AG08396 (cell line): ENCODE data around the gene PSMC3.

Experiments
- DNase-seq: peaks from one replicate; pipeline ENCODE4 v3.0.0; 2012; ENCODE audit warnings: low spot score, mixed read lengths

PSMC3 gene

DNA sequence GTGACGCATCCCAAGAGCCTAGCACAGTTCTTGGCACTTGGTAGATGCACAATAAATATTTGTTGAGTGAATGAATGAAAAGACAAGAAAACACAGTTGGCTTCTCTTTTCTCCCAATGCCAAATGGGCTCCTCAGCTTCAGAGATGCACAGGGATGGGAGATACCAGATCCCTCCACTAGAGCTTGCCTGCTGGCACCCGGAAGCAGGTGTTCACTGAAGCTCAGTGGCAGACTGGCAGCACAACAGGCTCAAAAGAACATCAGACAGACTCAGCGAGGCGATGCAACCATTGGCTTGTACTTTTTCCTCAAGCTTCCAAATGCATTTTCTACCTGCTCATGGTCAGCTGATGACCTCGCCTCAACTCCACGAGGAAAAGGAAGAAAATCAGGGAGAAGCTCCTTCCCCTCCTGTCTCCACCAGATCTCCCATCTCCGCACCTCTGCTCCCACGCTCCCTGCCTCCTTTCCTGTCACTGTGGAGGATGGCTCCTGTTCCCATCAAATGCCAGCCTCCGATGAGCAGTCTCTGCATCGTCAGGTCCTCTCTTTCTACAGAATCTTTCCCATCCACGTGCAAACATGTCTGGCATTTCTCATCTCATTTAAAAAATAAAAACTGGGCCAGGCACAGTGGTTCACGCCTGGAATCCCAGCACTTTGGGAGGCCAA lies 16.9 kb upstream of the PSMC3 start:
- no peak for DNase-seq

DNA sequence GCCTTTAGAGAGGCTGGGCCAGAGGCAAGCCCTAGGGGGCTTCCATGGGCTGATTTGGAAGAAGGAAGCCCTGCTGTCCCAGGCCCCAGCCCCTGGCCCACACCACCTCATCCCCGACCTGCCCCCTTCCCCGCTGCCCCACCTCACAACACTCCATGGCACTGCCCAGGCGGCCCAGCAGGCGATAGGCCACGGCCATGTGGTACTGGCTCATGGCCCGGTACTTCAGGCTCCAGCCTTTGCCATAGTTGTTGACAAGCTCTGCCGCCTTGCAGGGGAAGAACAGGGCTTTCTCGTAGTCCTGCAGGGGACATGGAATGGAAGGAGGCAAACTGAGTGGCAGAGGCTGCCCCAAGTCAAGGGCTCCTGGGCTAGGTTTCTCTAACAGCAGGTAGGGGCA lies 16.3 kb upstream of the PSMC3 start:
- DNase-seq: no peak

GRCh38 chr11:47441421-47441820 lies 15.2 kb upstream of the PSMC3 start:
- no peak for DNase-seq

- DNase-seq: no peak
Measured at GRCh38 chr11:47440054-47440476, 13.8 kb upstream of the PSMC3 start.

GRCh38 chr11:47438721-47439120 lies 12.5 kb upstream of the PSMC3 start:
- no peak for DNase-seq

GRCh38 chr11:47437746-47438418 lies 11.6 kb upstream of the PSMC3 start:
- no peak for DNase-seq

- DNase-seq: no peak
Measured at GRCh38 chr11:47437218-47437745, 11.0 kb upstream of the PSMC3 start.

- DNase-seq: no peak
Measured at GRCh38 chr11:47436726-47437125, 10.5 kb upstream of the PSMC3 start.

DNA sequence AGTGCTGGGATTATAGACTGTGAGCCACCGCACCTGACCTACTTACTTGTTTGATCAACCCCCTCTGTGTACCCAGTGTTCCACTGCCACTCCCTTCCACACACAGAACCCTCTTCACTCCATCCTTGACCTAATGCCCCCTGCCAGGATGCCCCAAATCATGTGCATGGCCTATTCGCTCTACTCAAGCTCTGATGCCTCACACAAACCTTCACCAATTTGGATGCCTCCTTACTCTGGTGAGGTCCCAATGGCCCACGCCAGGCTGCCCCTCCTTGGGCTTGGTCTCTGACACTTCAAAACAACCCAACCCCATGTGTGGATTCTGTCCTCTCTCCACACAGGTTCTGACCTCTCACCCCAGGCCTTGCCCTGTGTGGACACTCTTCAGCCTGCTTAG lies 9.4 kb upstream of the PSMC3 start:
- no peak for DNase-seq

GRCh38 chr11:47434011-47434786 lies 8.0 kb upstream of the PSMC3 start:
- peak; percentile 67 for DNase-seq

GRCh38 chr11:47433157-47433556 lies 6.9 kb upstream of the PSMC3 start:
- DNase-seq: no peak

DNA sequence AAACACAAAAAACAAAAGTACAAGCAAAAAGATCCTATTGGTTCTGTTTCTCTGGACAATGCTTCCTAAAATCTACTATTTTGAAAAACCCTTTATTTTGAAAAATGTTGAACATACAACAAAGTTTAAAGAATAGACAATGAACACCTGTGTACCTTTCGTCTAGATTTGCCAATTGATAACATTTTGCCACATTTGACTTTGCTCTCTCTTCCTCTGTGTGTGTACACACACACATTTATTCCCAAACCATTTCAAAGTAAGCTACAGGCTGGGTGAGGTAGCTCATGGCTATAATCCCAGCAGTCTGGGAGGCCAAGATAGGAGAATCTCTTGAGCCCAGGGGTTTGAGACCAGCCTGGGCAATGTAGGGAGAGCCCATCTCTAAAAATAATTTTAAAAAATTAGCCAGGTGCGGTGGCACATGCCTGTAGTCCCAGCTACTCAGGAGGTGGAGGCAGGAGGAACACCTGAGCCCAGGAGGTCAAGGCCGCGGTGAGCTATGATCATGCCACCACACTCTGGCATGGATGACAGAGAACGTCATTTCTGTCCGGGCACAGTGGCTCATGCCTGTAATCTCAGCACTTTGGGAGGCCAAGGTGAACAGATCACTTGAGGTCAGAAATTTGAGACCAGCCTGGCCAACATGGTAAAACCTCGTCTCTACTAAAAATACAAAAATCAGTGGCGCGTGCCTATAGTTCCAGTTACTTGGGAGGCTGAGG lies 5.3 kb upstream of the PSMC3 start:
- no peak for DNase-seq

DNA sequence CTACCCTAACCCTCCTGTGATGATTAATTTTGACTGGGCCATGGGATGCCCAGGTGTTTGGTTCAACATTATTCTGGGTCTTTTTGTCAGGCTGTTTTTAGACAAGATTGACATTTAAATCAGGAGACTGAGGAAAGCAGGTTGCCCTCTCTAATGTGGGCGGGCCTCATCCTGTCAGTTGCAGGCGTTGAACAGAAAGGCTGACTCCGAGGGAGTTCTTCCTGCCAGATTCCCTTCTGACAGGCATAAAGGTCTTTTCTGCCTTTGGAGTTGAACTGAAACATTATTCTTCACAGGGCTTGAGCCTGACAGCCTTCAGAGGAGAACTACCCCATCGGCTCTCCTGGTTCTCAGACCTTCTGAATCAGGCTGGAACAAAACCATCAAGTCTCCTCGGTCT lies 4.3 kb upstream of the PSMC3 start:
- no peak for DNase-seq

DNA sequence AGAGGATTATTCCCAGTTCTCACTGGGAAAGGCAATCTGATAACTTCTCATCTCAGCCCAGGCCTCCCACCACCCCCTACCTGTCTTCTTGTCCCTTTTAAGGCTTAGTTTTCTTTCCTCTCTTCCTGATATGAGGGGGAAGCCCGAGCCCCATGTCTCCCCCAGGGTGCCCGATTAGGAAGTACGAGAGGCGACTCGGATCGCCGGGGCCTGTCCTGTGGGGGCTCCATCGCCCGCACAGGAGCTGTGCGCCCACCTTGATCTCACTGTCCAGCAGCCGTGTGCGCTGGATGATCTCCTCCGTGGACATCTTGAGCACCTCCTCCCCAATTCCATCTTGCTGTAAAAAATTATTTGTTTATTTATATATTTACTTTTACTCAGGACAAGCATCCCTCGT lies 628 bp downstream of the PSMC3 start:
- DNase-seq: no peak

DNA sequence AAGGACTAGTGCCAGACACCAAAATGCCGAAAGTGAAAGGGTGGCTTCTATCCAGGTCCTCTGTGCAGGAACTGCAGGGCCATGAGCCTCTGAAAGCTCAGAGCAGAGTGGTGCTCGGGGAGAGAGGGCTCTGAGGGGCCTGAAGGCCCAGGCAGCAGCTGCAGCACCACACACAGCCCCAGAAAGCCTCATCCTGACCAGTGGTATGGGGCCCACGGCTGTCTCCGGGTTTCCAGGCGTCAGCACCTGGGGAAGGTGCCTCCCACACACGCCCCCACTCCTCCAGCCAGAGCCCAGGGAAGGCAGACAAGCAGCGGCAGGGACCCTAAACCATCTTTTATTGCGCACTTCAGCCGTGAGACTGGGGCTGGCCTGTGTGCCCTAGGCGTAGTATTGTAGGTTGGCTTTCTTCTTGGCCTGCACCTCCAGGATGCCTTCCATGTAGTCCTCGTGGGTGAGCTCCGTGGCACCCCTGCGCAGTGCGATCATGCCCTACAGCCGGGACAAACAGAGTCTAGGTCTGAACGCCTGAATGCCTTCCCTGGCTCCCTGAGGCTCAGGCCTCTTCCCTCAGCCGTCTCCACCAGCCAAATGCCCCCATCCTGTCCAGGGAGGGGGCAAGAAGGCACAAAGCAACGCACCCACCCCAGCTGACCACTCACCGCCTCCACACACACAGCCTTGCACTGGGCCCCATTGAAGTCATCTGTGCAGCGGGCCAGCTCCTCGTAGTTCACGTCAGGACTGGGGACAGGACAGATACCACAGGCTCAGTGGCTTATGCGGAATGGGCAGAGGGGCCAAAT lies 7.6 kb downstream of the PSMC3 start:
- no peak for DNase-seq

GRCh38 chr11:47417712-47418111 lies 8.5 kb downstream of the PSMC3 start:
- no peak for DNase-seq

DNA sequence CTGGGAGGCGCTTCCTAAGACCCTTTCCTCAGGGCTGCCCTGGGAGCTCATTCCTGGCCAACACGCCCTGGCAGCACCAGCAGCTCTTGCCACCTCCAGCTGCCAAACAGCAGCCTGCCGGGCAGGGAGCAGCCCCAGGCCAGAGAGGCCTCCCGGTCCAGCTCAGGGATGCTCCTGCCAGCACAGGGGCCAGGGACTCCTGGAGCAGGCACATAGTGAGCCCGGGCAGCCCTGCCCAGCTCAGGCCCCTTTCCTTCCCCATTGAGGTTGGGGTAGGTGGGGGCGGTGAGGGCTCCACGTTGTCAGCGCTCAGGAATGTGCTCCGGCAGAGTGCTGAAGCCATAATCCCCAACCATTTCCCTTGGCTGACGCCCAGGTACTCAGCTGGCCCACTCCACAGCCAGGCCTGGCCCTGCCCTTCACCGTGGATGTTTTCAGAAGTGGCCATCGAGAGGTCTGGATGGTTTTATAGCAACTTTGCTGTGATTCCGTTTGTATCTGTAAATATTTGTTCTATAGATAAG lies 10.2 kb downstream of the PSMC3 start:
- DNase-seq: peak; percentile 92

- DNase-seq: no peak
Measured at GRCh38 chr11:47415091-47415854, 11.0 kb downstream of the PSMC3 start.

DNA sequence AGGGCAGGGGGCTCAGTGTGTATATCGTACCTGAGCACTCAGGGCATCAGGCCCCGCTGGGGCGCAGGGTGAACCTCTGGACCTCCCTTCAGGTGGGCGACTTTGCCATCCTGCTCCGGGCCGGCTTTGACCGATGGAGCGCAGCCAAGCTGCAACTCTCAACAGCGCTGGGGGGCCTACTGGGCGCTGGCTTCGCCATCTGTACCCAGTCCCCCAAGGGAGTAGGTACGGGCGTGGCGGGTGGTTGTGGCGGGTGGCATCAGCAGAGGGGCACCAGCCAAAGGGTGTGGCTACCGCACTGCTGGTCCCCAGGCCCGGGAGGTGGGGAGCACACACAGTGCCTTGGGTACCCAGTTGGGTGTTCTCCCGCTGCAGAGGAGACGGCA lies 11.6 kb downstream of the PSMC3 start:
- no peak for DNase-seq

DNA sequence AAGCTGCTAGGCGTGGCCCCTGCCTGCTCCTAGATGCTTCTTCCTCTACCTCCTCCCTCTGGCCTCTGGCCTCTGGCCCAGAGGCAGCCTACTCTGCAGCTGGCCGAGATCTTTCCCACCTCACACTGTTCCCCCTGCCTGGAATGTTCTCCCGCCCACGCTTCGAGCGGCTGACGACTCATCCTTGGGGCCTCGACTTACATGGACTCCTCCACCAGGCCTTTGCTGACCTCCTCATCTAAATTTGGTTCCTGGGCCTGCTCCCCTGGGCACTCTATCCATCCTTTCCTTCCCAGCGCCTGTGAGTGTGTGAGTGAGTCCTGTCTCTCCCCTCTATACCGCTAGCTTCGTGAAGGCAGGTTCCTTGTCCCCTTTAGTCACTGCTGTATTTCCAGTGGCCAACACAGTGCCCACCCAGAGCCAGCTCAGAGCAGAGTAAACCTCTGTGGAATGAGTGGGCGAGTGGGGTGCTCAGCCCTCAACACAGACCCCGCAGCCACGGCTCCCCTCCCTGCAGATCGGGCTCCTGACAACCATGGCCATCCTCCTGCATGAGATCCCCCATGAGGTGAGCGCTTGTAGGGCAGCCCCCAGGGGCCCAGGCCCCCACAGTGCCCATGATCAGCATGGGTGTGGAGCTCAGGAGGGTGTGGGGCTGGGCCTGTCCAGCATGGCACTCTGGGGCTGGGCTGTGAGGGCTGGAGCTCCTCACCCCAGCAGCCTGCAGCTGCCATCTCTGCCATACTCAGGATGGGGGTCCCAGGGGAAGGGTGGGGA lies 12.1 kb downstream of the PSMC3 start:
- DNase-seq: peak; percentile 70
